SK-N-MC (cell line): ENCODE measurements around the gene FGFR3.
"Not testable (repeated sequence)": the region's sequence is repeated elsewhere in the genome, so short reads cannot be mapped to it uniquely, and the experiment has no call there.

Experiments used
- DNase-seq: peaks from one replicate; pipeline ENCODE4 v3.0.0-alpha.2; 2011; ENCODE audit warnings: low read depth, low spot score
- H3K27ac ChIP-seq: fragments of 200-600 bp; sonication (generic); 2 replicates; pipeline ENCODE4 v1.5.1; 2016; ENCODE audit warnings: mixed run types
- H3K36me3 ChIP-seq: fragments of 200-600 bp; sonication (generic); 2 replicates; pipeline ENCODE4 v1.6.1; 2017; ENCODE audit warnings: antibody characterized with exemption, low read length, mixed read lengths; ENCODE audit not compliant: insufficient read depth
- H3K4me3 ChIP-seq: fragments of 200-600 bp; sonication (generic); 2 replicates; pipeline ENCODE4 v1.5.1; 2016
- H3K9ac ChIP-seq: fragments of 200-600 bp; sonication (generic); 2 replicates; pipeline ENCODE4 v1.8.0; 2017; ENCODE audit warnings: mixed run types, mixed read lengths; ENCODE audit not compliant: insufficient read length
- H3K9me3 ChIP-seq: fragments of 200-600 bp; sonication (generic); 2 replicates; pipeline ENCODE4 v1.6.1; 2017; ENCODE audit warnings: low read depth, mild to moderate bottlenecking, antibody characterized with exemption, low read length, moderate library complexity, mixed read lengths
- EZH2 ChIP-seq: fragments of 200-600 bp; sonication (generic); IDR thresholded peaks from one replicate; pipeline ENCODE4 v1.6.1; 2017; ENCODE audit warnings: antibody characterized with exemption
- FOXP2 ChIP-seq: optimal IDR thresholded peaks from 2 replicates; pipeline ENCODE3; 2011; ENCODE audit warnings: mild to moderate bottlenecking, moderate library complexity; ENCODE audit not compliant: insufficient read depth; ENCODE audit errors: extremely low read length, control extremely low read depth
- POLR2AphosphoS5 ChIP-seq: IDR thresholded peaks from 2 replicates; pipeline ENCODE4 v1.6.1; 2012; ENCODE audit warnings: mild to moderate bottlenecking, low read depth, low read length, borderline replicate concordance

Gene FGFR3

DNA sequence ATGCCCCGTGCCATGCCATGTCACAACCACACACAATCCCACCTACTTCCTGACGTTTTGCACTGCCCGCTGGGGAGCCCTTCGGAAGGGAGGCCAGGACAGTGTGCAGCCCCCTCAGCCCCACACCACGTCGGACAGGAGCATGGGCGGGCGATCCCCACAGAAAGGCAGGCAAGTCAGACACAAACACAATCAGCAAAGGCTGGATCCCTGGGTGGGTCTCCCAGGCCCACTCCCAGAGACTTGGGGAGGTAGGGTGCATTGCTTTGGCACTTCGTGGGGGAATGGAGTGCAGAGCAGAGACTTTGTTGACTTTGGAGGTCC is 48.8 kb downstream of the FGFR3 start:
- no peak overlapping the region for H3K4me3 ChIP-seq
- no peak overlapping the region for H3K9ac ChIP-seq
- H3K36me3 ChIP-seq, result peaks cover 59% of the 10 kb centered on the region
- H3K27ac ChIP-seq, result no peak overlapping the region
- no peak for TF ChIP-seq FOXP2
- no peak for TF ChIP-seq POLR2AphosphoS5
- TF ChIP-seq EZH2, result no peak
- H3K9me3 ChIP-seq, result no peaks in the 10 kb centered on the region
- DNase-seq, result no peak

GRCh38 chr4:1842339-1842895 is 49.3 kb downstream of the FGFR3 start:
- no peak for TF ChIP-seq FOXP2
- no peak for TF ChIP-seq POLR2AphosphoS5
- no peak for TF ChIP-seq EZH2
- Histone ChIP-seq H3K9ac (no peak overlapping the region), H3K27ac (no peak overlapping the region), H3K36me3 (peaks cover 58% of the 10 kb centered on the region), H3K4me3 (no peak overlapping the region), H3K9me3 (no peaks in the 10 kb centered on the region)
- DNase-seq, result no peak

DNA sequence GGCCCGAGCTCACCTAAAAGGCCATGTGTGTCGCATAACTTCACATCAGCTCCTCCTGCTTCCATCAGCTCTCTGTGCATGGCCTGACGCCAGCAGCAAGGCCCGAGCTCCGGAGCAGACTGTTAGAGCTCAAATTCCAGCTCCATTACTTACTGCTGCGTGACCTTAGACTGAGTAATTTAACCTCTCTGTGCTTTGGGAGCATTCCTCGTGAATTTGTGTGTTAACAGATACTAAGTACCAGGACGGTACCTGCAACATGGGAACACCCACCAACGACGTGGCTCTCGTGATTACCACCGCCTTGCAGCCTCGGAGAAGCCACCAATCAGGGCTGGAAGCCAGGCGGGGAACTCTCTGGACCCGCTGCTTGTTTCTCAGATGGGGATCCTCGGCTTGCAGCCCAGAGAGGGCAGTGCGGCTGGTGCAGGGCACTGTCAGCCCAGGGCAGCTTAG is 49.9 kb downstream of the FGFR3 start:
- Histone ChIP-seq H3K4me3 (no peak overlapping the region), H3K9ac (no peak overlapping the region), H3K36me3 (peaks cover 58% of the 10 kb centered on the region), H3K27ac (no peak overlapping the region), H3K9me3 (no peaks in the 10 kb centered on the region)
- DNase-seq, result no peak
- TF ChIP-seq FOXP2 (no peak), POLR2AphosphoS5 (no peak), EZH2 (no peak)

DNA sequence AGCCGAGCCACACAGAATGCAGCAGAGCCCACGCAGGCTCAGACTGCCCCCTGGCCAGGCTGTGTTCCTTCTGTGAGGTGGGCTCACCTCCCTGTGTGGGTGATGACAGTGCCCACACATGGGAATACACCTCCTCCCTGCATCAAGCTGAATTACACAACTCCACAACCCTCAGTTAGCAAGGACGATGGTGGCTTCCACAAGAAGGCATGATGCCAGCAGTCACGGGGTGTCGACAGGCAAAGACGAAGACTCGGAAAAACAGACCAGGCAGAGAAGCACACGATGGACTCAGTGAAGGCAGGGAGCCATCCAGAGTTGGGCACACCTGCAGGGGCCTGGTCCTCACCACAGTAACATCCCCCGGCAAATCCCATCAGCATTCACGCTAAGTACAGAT is 50.8 kb downstream of the FGFR3 start:
- Histone ChIP-seq H3K36me3 (peaks cover 52% of the 10 kb centered on the region), H3K9me3 (no peaks in the 10 kb centered on the region), H3K27ac (no peak overlapping the region), H3K9ac (no peak overlapping the region), H3K4me3 (no peak overlapping the region)
- no peak for TF ChIP-seq POLR2AphosphoS5
- no peak for TF ChIP-seq EZH2
- no peak for TF ChIP-seq FOXP2
- no peak for DNase-seq

DNA sequence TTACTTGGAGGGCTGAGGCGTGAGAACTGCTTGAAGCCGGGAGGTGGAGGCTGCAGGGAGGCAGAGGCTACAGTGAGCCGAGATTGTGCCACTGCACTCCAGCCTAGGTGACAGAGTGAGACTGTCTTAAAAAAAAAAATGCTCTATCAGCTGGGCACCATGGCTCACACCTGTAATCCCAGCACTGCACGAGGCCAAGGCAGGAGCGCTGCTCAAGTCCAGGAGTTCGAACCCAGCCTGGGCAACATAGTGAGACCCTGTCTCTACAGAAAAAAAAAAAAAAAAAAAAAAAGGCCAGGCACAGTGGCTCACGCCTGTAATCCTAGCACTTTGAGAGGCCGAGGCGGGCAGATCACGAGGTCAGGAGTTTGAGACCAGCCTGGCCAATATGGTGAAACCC is 51.5 kb downstream of the FGFR3 start:
- DNase-seq, H3K27ac ChIP-seq, H3K9me3 ChIP-seq, H3K9ac ChIP-seq, H3K4me3 ChIP-seq: not testable (repeated sequence)
- H3K36me3 ChIP-seq, result peaks cover 45% of the 10 kb centered on the region

- DNase-seq, result no peak
- H3K4me3 ChIP-seq, result no peak overlapping the region
- peaks cover 34% of the 10 kb centered on the region for H3K36me3 ChIP-seq
- H3K9ac ChIP-seq, result no peak overlapping the region
- no peak for TF ChIP-seq FOXP2
- no peak for TF ChIP-seq POLR2AphosphoS5
- TF ChIP-seq EZH2, result no peak
- H3K27ac ChIP-seq, result no peak overlapping the region
- H3K9me3 ChIP-seq, result no peaks in the 10 kb centered on the region
Observed at GRCh38 chr4:1846580-1846979, 53.5 kb downstream of the FGFR3 start.

GRCh38 chr4:1850276-1850675 is 57.2 kb downstream of the FGFR3 start:
- DNase-seq, result no peak
- Histone ChIP-seq H3K9ac (no peak overlapping the region), H3K36me3 (peaks cover 19% of the 10 kb centered on the region), H3K4me3 (no peak overlapping the region), H3K27ac (no peak overlapping the region), H3K9me3 (no peaks in the 10 kb centered on the region)
- TF ChIP-seq POLR2AphosphoS5 (no peak), FOXP2 (no peak), EZH2 (no peak)

GRCh38 chr4:1851160-1851559 is 58.1 kb downstream of the FGFR3 start:
- DNase-seq, result no peak
- no peak for TF ChIP-seq EZH2
- TF ChIP-seq FOXP2, result no peak
- no peak for TF ChIP-seq POLR2AphosphoS5
- Histone ChIP-seq H3K9ac (no peak overlapping the region), H3K27ac (no peak overlapping the region), H3K36me3 (peaks cover 12% of the 10 kb centered on the region), H3K4me3 (no peak overlapping the region), H3K9me3 (no peaks in the 10 kb centered on the region)

DNA sequence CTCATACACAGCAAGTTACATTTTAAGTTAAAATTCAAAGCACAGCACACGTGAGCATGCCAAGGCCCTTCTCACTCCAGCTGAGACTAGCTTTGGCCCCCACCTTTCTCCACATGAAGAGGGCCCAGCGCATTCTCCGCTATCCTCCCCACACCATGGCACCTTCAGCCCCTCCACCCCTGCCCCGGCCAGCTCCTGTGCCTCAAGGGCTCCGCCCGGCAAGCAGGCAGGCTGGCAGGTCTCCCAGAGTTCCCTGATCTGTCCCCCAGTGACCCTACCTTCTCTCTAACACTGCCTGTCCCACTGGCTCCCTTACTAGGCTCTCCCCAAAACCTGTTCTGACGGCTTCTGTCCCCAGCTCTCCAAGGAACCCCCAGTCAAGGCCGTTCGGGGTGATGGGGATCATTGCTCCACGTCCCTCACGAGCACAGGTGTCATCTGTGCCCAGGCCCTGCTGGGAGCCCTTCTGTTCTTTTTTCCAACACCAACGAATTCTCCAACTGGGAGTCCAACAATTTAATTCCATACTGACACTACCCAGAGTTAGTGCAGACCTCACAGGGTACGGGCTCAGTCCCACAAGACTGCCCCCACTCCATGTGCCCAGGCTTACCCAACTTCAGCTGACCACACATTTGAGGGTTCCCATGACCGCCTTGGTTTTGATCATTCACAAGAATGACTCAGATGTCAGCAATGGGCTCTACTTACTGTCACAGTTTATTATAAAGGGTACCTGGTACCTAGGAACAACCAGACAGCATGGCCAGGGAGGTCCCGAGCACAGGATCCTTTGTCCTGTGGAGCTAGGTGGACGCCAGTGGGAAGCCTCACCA is 58.7 kb downstream of the FGFR3 start:
- H3K4me3 ChIP-seq, result no peak overlapping the region
- DNase-seq, result no peak
- H3K36me3 ChIP-seq, result peaks cover 5% of the 10 kb centered on the region
- no peak overlapping the region for H3K27ac ChIP-seq
- H3K9ac ChIP-seq, result no peak overlapping the region
- no peak for TF ChIP-seq POLR2AphosphoS5
- TF ChIP-seq EZH2, result no peak
- TF ChIP-seq FOXP2, result no peak
- H3K9me3 ChIP-seq, result no peaks in the 10 kb centered on the region
